T-cell (primary cell): ENCODE data around the gene NPTX1. TPM values are rescaled to one million over a fixed set of nuclear protein-coding genes. Genes with fewer than 3 reads are reported as not detected.

ENCODE experiments used
- ATAC-seq, 4 experiments: fragments of 200-7000 bp in 3 of 4; fragments of 150-1000 bp in 1 of 4; cut with Tn5 transposase; replicated peaks in 1 of 4; 1 replicate in 3 of 4; 2 replicates in 1 of 4; pipeline ENCODE4 v1.10.0; 2021; ENCODE audit warnings: moderate library complexity in 3 of 4, mild to moderate bottlenecking in 2 of 4, moderate number of reproducible peaks in 1 of 4
- CTCF ChIA-PET, 2 donors: fragments of 300-600 bp; sonication (Branson Sonifier 250); formaldehyde crosslinking; loops; one replicate each; lab custom pipeline; 2022; ENCODE audit warnings: antibody characterized with exemption in 2 of 2; lab: Charles Lee
- POLR2A ChIA-PET, 2 donors: fragments of 300-600 bp; sonication (Branson Sonifier 250); formaldehyde crosslinking; loops; one replicate each; lab custom pipeline; 2022; ENCODE audit warnings: antibody characterized with exemption in 2 of 2; lab: Charles Lee
- DNase-seq, 35 experiments: peaks; one replicate each; pipeline versions ENCODE4 v3.0.0 to v3.0.0-alpha.2; 2013 to 2023
- H3K27ac ChIP-seq: one replicate; pipeline ENCODE4 v1.5.1; 2013; ENCODE audit warnings: low read length
- H3K27me3 ChIP-seq, 2 experiments: replicated peaks in 1 of 2; 1 replicate in 1 of 2; 2 replicates in 1 of 2; pipeline versions ENCODE4 v1.6.1 to v1.7.0; 2013; ENCODE audit warnings: low read length in 1 of 2, mixed read lengths in 1 of 2; ENCODE audit not compliant: control insufficient read depth in 2 of 2, insufficient read depth in 2 of 2; ENCODE audit errors: extremely low read depth in 1 of 2
- H3K36me3 ChIP-seq, 2 donors: 1 replicate in 1 of 2; 2 replicates in 1 of 2; pipeline versions ENCODE4 v1.6.1 to v1.7.0; 2013; ENCODE audit warnings: low read length in 1 of 2; ENCODE audit not compliant: control insufficient read depth in 2 of 2, insufficient read depth in 1 of 2; ENCODE audit errors: extremely low read depth in 1 of 2
- H3K4me1 ChIP-seq, 2 experiments: 1 replicate in 1 of 2; 2 replicates in 1 of 2; pipeline versions ENCODE4 v1.6.1 to v1.7.0; 2013; ENCODE audit warnings: low read length in 2 of 2, mixed read lengths in 1 of 2; ENCODE audit not compliant: insufficient read depth in 2 of 2, control insufficient read depth in 1 of 2; ENCODE audit errors: extremely low read depth in 1 of 2
- H3K4me3 ChIP-seq, 2 donors: 1 replicate in 1 of 2; 2 replicates in 1 of 2; pipeline versions ENCODE4 v1.5.1 to v1.7.0; 2013; ENCODE audit warnings: mild to moderate bottlenecking in 2 of 2, low read length in 1 of 2, moderate library complexity in 1 of 2; ENCODE audit not compliant: control insufficient read depth in 1 of 2; ENCODE audit errors: extremely low read depth in 1 of 2
- H3K9me3 ChIP-seq: 2 replicates; pipeline ENCODE4 v1.7.0; 2013
- H3K27ac Mint-ChIP-seq, 2 donors: one replicate each; pipeline ENCODE4 v1.8.0; 2020 to 2021; ENCODE audit warnings: mild to moderate bottlenecking in 2 of 2, mixed read lengths in 2 of 2
- H3K27me3 Mint-ChIP-seq, 2 donors: one replicate each; pipeline ENCODE4 v1.8.0; 2021 to 2022; ENCODE audit warnings: mixed read lengths in 2 of 2
- H3K36me3 Mint-ChIP-seq: one replicate; pipeline ENCODE4 v1.8.0; 2021; ENCODE audit warnings: mixed read lengths
- H3K4me1 Mint-ChIP-seq, 3 donors: one replicate each; pipeline ENCODE4 v1.8.0; 2020 to 2022; ENCODE audit warnings: mixed read lengths in 3 of 3, mild to moderate bottlenecking in 1 of 3
- H3K4me3 Mint-ChIP-seq, 3 donors: one replicate each; pipeline ENCODE4 v1.8.0; 2020 to 2022; ENCODE audit warnings: mild to moderate bottlenecking in 3 of 3, mixed read lengths in 3 of 3, moderate library complexity in 3 of 3
- H3K9me3 Mint-ChIP-seq, 3 donors: one replicate each; pipeline ENCODE4 v1.8.0; 2020 to 2022; ENCODE audit warnings: mixed read lengths in 3 of 3
- WGBS: methylation state at CpG from one replicate; pipeline ENCODE4 v1.1.5; 2013; ENCODE audit warnings: missing lambda C conversion rate; ENCODE audit not compliant: insufficient coverage; 5-methylcytosine and 5-hydroxymethylcytosine counted together
- total RNA-seq, 35 experiments: library from RNA in 6 of 35; stranded (reverse) in 6 of 35; fragments of 120-200 nt in 1 of 35; gene quantifications; one replicate each; pipeline versions ENCODE4 v1.2.1 to v1.2.4 and lab custom pipeline; 2013 to 2026

The NPTX1 gene
- total RNA-seq, 5 donors from 2014 or later (not counting 1 experiment from before 2014, with no cell fraction given) = 0.13 to 0.67 (median 0.33) TPM

DNA sequence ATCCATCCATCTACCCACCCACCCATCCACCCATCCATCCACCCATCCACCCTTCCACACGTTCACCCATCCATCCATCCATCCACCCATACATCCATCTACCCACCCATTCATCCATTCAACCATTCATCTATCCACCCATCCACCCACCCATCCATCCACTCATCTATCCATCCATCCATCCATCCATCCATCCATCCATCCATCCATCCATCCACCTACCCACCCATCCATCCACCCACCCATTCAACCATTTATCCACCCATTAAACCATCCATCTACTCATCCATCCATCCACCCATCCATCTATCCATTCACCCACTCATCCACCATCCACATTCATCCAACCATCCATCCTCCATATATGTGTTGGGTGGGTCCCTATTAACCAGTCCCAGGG is 42.0 kb upstream of the NPTX1 start:
- H3K4me1 ChIP-seq = no peaks in the 10 kb centered on the region
- Mint-ChIP-seq H3K9me3 (no peaks in the 10 kb centered on the region), H3K4me3 (no peak overlapping the region), H3K27ac (no peak overlapping the region), H3K36me3 (no peaks in the 10 kb centered on the region), H3K4me1 (no peaks in the 10 kb centered on the region), H3K27me3 (peaks cover 16 to 25% of the 10 kb centered on the region in 2 donors)
- ChIA-PET POLR2A (no interaction called here), CTCF (no interaction called here)
- no peak overlapping the region for H3K27ac ChIP-seq
- H3K27me3 ChIP-seq = peaks cover 0 to 38% of the 10 kb centered on the region in 2 experiments
- ATAC-seq = no peak
- H3K9me3 ChIP-seq = no peaks in the 10 kb centered on the region
- 43% methylated on average over 1 of the region's 1 CpG for WGBS
- no peak for DNase-seq
- no peaks in the 10 kb centered on the region for H3K36me3 ChIP-seq
- no peak overlapping the region for H3K4me3 ChIP-seq

DNA sequence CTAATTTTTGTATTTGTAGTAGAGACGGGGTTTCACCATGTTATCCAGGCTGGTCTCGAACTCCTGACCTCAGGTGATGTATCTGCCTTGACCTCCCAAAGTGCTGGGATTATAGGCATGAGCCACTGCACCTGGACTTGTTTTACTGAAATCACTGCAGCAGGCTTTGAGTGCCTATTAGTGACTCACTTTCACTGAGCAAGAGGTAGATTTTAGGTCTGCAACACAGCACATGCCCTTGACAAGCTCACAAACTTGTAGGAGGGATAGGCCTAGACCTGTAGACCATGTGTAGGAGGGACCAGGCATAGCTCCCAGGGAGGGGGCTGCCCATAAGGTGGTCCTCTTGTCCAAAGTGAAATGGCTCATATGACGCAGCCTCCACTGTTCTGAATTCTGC is 41.2 kb upstream of the NPTX1 start:
- ChIA-PET CTCF (no interaction called here), POLR2A (no interaction called here)
- no peak for DNase-seq
- no peak overlapping the region for H3K27ac ChIP-seq
- Mint-ChIP-seq H3K27me3 (peaks cover 16 to 29% of the 10 kb centered on the region in 2 donors), H3K4me3 (no peak overlapping the region), H3K4me1 (no peaks in the 10 kb centered on the region), H3K9me3 (no peaks in the 10 kb centered on the region), H3K27ac (no peak overlapping the region), H3K36me3 (no peaks in the 10 kb centered on the region)
- H3K9me3 ChIP-seq = no peaks in the 10 kb centered on the region
- ATAC-seq = no peak
- H3K27me3 ChIP-seq = peaks cover 0 to 36% of the 10 kb centered on the region in 2 experiments
- no peaks in the 10 kb centered on the region for H3K36me3 ChIP-seq
- no peak overlapping the region for H3K4me3 ChIP-seq
- 95% methylated on average over 3 of the region's 3 CpGs for WGBS
- H3K4me1 ChIP-seq = no peaks in the 10 kb centered on the region

DNA sequence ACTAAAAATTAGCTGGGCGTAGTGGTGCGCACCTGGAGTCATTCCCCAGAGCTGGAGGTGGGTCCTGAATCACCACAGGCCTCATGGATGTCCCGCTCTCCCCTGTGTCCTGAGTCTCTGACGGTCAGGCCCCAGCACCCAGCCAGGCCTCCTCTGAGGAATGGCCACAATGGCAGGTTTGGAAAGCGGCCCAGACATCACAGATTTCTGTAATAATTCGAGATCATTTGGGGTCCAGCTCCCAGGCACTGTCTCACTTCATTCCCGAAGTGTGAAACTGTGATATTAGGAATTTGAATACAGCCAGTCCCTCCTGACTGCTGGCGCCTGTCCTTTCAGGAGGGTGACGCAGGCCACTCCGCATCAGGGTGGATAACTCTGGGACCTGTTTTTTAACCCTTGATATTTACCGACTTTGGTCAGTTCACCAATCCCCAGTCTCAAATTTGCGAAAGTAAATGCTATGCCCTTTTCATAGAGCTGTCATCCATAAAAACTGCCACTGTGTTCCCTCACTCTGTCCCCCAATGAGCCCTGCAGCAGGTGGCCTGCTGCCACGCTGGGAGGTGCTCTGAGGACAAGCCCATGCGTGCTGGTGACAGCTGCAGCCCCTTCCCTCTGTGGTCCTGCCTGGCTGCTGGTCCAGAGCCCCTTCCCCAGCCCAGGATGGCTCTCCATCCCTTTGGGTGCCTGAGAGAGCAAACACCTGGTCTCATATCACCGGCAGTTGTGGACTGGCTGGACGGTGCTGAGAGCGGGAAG is 39.9 kb upstream of the NPTX1 start:
- H3K27ac ChIP-seq = no peak overlapping the region
- DNase-seq = no peak
- H3K27ac Mint-ChIP-seq = no peak overlapping the region
- ChIA-PET CTCF (no interaction called here), POLR2A (interaction anchor here in 1 of 2 donors (0.6 to 0.7 kb wide), 2 partner anchors 58 to 333 kb away, joined by 3 to 7 read pairs; no protein-coding TSS in a partner anchor)
- H3K36me3 ChIP-seq = no peaks in the 10 kb centered on the region
- WGBS = 80% methylated on average over 13 of the region's 17 CpGs
- H3K9me3 Mint-ChIP-seq = no peaks in the 10 kb centered on the region
- H3K9me3 ChIP-seq = no peaks in the 10 kb centered on the region
- H3K36me3 Mint-ChIP-seq = no peaks in the 10 kb centered on the region
- no peak overlapping the region for H3K4me3 ChIP-seq
- H3K4me1 ChIP-seq = no peaks in the 10 kb centered on the region
- no peak overlapping the region for H3K4me3 Mint-ChIP-seq
- H3K27me3 ChIP-seq = peaks cover 0 to 38% of the 10 kb centered on the region in 2 experiments
- H3K4me1 Mint-ChIP-seq = no peaks in the 10 kb centered on the region
- ATAC-seq = no peak
- peaks cover 13 to 27% of the 10 kb centered on the region in 2 donors for H3K27me3 Mint-ChIP-seq

DNA sequence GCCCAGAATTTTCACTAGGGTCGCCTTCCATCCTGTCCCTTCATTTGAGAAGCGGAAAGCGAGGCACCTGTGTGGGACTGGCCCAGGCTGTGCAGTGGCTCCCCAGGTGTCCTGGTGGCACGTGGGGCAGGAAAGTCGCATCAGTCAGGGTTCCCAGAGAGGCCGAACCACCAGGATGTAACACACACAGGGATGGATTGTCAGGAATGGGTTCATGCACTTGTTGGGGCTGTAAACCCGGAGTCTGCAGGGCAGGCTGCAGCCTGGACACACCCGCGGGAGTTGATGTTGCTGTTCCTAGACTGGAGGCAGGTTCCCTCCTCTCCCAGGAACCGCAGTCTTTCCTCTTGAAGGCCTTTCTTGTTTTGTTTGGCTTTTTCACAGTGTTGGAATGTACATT is 37.5 kb upstream of the NPTX1 start:
- no peak overlapping the region for H3K4me3 ChIP-seq
- WGBS = 60% methylated on average over 9 of the region's 10 CpGs
- POLR2A ChIA-PET = no interaction called here
- no peaks in the 10 kb centered on the region for H3K9me3 ChIP-seq
- CTCF ChIA-PET = no interaction called here
- Mint-ChIP-seq H3K36me3 (no peaks in the 10 kb centered on the region), H3K27me3 (peaks cover 8 to 17% of the 10 kb centered on the region in 2 donors), H3K4me1 (no peaks in the 10 kb centered on the region), H3K27ac (no peak overlapping the region), H3K9me3 (no peaks in the 10 kb centered on the region), H3K4me3 (no peak overlapping the region)
- H3K36me3 ChIP-seq = no peaks in the 10 kb centered on the region
- DNase-seq (no peak), ATAC-seq (no peak)
- H3K27me3 ChIP-seq = peaks cover 0 to 51% of the 10 kb centered on the region in 2 experiments
- no peaks in the 10 kb centered on the region for H3K4me1 ChIP-seq
- H3K27ac ChIP-seq = no peak overlapping the region

DNA sequence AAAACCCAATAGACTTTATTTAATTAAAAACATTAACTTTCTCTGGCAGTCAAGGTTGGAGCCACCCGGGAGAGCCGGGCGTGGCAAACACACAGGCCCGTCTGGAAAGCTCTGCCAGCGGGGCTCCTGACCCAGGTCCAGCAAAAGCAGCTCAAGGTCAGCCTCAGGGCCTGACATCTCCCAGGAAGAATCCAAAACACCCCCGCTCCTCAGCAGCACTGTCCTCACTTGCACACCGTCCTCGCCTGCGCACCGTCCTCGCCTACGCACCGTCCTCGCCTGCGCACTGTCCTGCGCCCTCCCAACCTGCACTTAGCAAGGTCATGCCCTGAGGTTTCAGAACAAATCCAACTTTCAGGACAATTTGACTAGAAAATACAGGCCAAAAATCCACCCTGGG is 36.8 kb upstream of the NPTX1 start:
- H3K36me3 Mint-ChIP-seq = no peaks in the 10 kb centered on the region
- POLR2A ChIA-PET = no interaction called here
- Histone ChIP-seq H3K27me3 (peaks cover 0 to 54% of the 10 kb centered on the region in 2 experiments), H3K4me1 (no peaks in the 10 kb centered on the region), H3K4me3 (no peak overlapping the region), H3K36me3 (no peaks in the 10 kb centered on the region), H3K27ac (no peak overlapping the region), H3K9me3 (no peaks in the 10 kb centered on the region)
- ATAC-seq (no peak), DNase-seq (no peak)
- H3K9me3 Mint-ChIP-seq = no peaks in the 10 kb centered on the region
- no peak overlapping the region for H3K27ac Mint-ChIP-seq
- CTCF ChIA-PET = no interaction called here
- H3K4me3 Mint-ChIP-seq = no peak overlapping the region
- H3K4me1 Mint-ChIP-seq = no peaks in the 10 kb centered on the region
- WGBS = 90% methylated on average over 16 of the region's 16 CpGs
- H3K27me3 Mint-ChIP-seq = peaks cover 3 to 16% of the 10 kb centered on the region in 2 donors

DNA sequence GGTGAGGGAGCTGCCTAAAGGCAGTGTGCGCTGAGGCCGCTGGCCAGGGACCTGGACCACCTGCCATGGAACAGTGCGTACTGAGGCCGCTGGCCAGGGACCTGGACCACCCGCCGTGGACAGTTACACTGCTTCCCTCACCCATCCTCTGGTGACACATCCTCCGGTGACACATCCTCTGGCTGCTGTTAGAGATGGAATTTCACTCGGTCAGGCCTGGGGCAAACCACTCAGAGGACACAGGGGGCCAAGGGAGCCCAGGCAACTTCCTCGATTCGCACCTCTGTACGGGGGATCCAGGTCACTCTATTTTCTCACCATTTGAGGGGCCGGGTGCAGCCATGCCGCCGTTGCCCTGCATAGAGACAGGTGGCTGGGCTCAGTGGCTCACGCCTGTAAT is 35.8 kb upstream of the NPTX1 start:
- no peaks in the 10 kb centered on the region for H3K9me3 ChIP-seq
- no peak overlapping the region for H3K4me3 ChIP-seq
- H3K27me3 Mint-ChIP-seq = peaks cover 3 to 15% of the 10 kb centered on the region in 2 donors
- H3K4me1 Mint-ChIP-seq = no peaks in the 10 kb centered on the region
- DNase-seq (no peak), ATAC-seq (no peak)
- 88% methylated on average over 7 of the region's 15 CpGs for WGBS
- H3K27ac Mint-ChIP-seq = no peak overlapping the region
- no peaks in the 10 kb centered on the region for H3K36me3 ChIP-seq
- H3K9me3 Mint-ChIP-seq = no peaks in the 10 kb centered on the region
- H3K27me3 ChIP-seq = peaks cover 0 to 55% of the 10 kb centered on the region in 2 experiments
- POLR2A ChIA-PET = no interaction called here
- H3K27ac ChIP-seq = no peak overlapping the region
- CTCF ChIA-PET = no interaction called here
- H3K36me3 Mint-ChIP-seq = no peaks in the 10 kb centered on the region
- no peak overlapping the region for H3K4me3 Mint-ChIP-seq
- no peaks in the 10 kb centered on the region for H3K4me1 ChIP-seq
